Kidney (tissue), 22 donors: ENCODE measurements around the gene FMNL2. TPM values are rescaled to one million over a fixed set of nuclear protein-coding genes. Genes with fewer than 3 reads are reported as not detected.
A peak's percentile ranks its signal among the peaks of the same experiment; 100 is the strongest.

Experiments used
- DNase-seq, 5 donors: peaks; one replicate each; pipeline ENCODE4 v3.0.0-alpha.2; 2013 to 2020
- FAIRE-seq: peaks from 2 replicates; lab custom pipeline; 2012; peaks lifted over from hg19 to GRCh38; lab: Jason Lieb, UNC
- H3K27ac ChIP-seq, 2 donors: one replicate each; pipeline ENCODE4 v1.7.0; 2013; ENCODE audit warnings: low read depth in 2 of 2, low read length in 2 of 2, inconsistent platforms in 1 of 2
- H3K27me3 ChIP-seq: one replicate; pipeline ENCODE4 v1.7.1; 2013; ENCODE audit warnings: low read length, inconsistent platforms; ENCODE audit not compliant: control insufficient read depth, insufficient read depth
- H3K36me3 ChIP-seq, 3 donors: one replicate each; pipeline versions ENCODE4 v1.7.0 to v1.7.1; 2013; ENCODE audit warnings: low read length in 3 of 3, control low read depth in 1 of 3, inconsistent platforms in 1 of 3; ENCODE audit not compliant: insufficient read depth in 3 of 3, control insufficient read depth in 2 of 3
- H3K4me1 ChIP-seq, 3 donors: one replicate each; pipeline versions ENCODE4 v1.7.0 to v1.7.1; 2013; ENCODE audit warnings: low read length in 3 of 3, inconsistent platforms in 1 of 3, low read depth in 1 of 3; ENCODE audit not compliant: control insufficient read depth in 2 of 3, insufficient read depth in 2 of 3
- H3K4me3 ChIP-seq, 3 donors: one replicate each; pipeline versions ENCODE4 v1.7.0 to v1.8.1; 2013; ENCODE audit warnings: low read length in 3 of 3, control low read depth in 1 of 3, inconsistent platforms in 1 of 3
- H3K9ac ChIP-seq, 3 donors: one replicate each; pipeline versions ENCODE4 v1.7.0 to v1.7.1; 2013; ENCODE audit warnings: low read length in 3 of 3, control low read depth in 1 of 3, inconsistent platforms in 1 of 3
- H3K9me3 ChIP-seq, 3 donors: one replicate each; pipeline versions ENCODE4 v1.7.0 to v1.7.1; 2013; ENCODE audit warnings: low read length in 3 of 3, control low read depth in 1 of 3, inconsistent platforms in 1 of 3; ENCODE audit not compliant: control insufficient read depth in 2 of 3, insufficient read depth in 1 of 3
- CTCF ChIP-seq: IDR thresholded peaks from 3 replicates; pipeline ENCODE4 v1.5.1; 2012; ENCODE audit warnings: mild to moderate bottlenecking, moderate library complexity, borderline replicate concordance; ENCODE audit not compliant: insufficient read depth; ENCODE audit errors: extremely low read depth
- intact Hi-C: fragments of 100-400 bp; cut with DNase I; formaldehyde crosslinking; loops from one replicate; pipeline ENCODE4 v1.11.1; 2022
- long read RNA-seq, 10 donors: library from polyadenylated mRNA in 1 of 10; unstranded in 1 of 10; transcript quantifications; one replicate each; pipeline ENCODE4 v2.0.0 and lab custom pipeline, GENCODE V29; 2021 to 2026
- polyA plus RNA-seq: library from polyadenylated mRNA; stranded (reverse); fragments of 350-450 nt; fragmentation: Illumina TruSeq; extraction: RNeasy Lipid Tissue Mini Kit (QIAGEN cat#74804); gene quantifications from one replicate; pipeline ENCODE4 v1.2.3, GENCODE V29; 2014; ENCODE audit warnings: low read depth, low replicate concordance; ENCODE audit not compliant: insufficient read depth
- total RNA-seq: library from RNA; stranded (reverse); fragmentation: NEBNext Ultra II Directional; extraction: Animal tissue kit (Norgen Biotek cat#: 25700); gene quantifications from one replicate; pipeline ENCODE4 v1.2.1, GENCODE V29; 2021
- donor health status: control.
- donor health status: control.
- donor health status: control.
- donor health status: control.
- donor health status: control.
- donor health status: DM: yes; HTN: yes; CAD: no.
- donor health status: Normal renal cell carcinoma (clear cell type).

Gene FMNL2
- 39.1 TPM for total RNA-seq
- 10.7 TPM for polyA plus RNA-seq
- long read RNA-seq, donor 1, full-length matches to known transcripts: 2 of 2 reads
- long read RNA-seq, donor 1, partial matches to known transcripts: 0 of 2 reads
- long read RNA-seq, donor 1, other reads (novel, unspliced or antisense): 0 of 2 reads
- long read RNA-seq, donor 2, full-length matches to known transcripts: 1 of 39 reads
- long read RNA-seq, donor 2, partial matches to known transcripts: 38 of 39 reads
- long read RNA-seq, donor 2, other reads (novel, unspliced or antisense): 0 of 39 reads
- long read RNA-seq, donor 3, full-length matches to known transcripts: 1 of 102 reads
- long read RNA-seq, donor 3, partial matches to known transcripts: 101 of 102 reads
- long read RNA-seq, donor 3, other reads (novel, unspliced or antisense): 0 of 102 reads
- long read RNA-seq, donor 4, full-length matches to known transcripts: 1 of 13 reads
- long read RNA-seq, donor 4, partial matches to known transcripts: 12 of 13 reads
- long read RNA-seq, donor 4, other reads (novel, unspliced or antisense): 0 of 13 reads
- long read RNA-seq, donor 5: 0 reads
- long read RNA-seq, donor 6: 0 reads
- long read RNA-seq, donor 7, partial matches to known transcripts: 12 of 28 reads
- long read RNA-seq, donor 7, other reads (novel, unspliced or antisense): 16 of 28 reads
- long read RNA-seq, donor 8, partial matches to known transcripts: 6 of 6 reads
- long read RNA-seq, donor 8, other reads (novel, unspliced or antisense): 0 of 6 reads
- long read RNA-seq, donor 9: 0 reads
- long read RNA-seq, donor 10: 0 reads

- H3K9ac ChIP-seq: peak within 1 kb of the TSS; percentile 50 to 73 (median 56)
- FAIRE-seq: no peak
- peak within 1 kb of the TSS; percentile 81 to 88 for H3K27ac ChIP-seq
- intact Hi-C loops: no loop called here
- TF ChIP-seq CTCF: no peak
- H3K4me1 ChIP-seq: peaks cover 0 to 9% (median 8%) of the 10 kb centered on the region in 3 donors
- no peaks in the 10 kb centered on the region for H3K27me3 ChIP-seq
- peak within 1 kb of the TSS; percentile 77 to 84 (median 82) for H3K4me3 ChIP-seq
- H3K36me3 ChIP-seq: no peaks in the 10 kb centered on the region
- peak; percentile 92 to 96 (median 94) for DNase-seq
- H3K9me3 ChIP-seq: no peaks in the 10 kb centered on the region
Observed at GRCh38 chr2:152335016-152335725, at the start of gene FMNL2. TSS of gene FMNL2 (plus strand) at chr2:152335174.

- no peak overlapping the region for H3K27ac ChIP-seq
- H3K36me3 ChIP-seq: no peaks in the 10 kb centered on the region
- no peaks in the 10 kb centered on the region for H3K27me3 ChIP-seq
- no peak for FAIRE-seq
- H3K9ac ChIP-seq: no peak overlapping the region
- DNase-seq: no peak
- no peak for TF ChIP-seq CTCF
- H3K4me3 ChIP-seq: no peak overlapping the region
- H3K9me3 ChIP-seq: no peaks in the 10 kb centered on the region
- intact Hi-C loops: no loop called here
- no peaks in the 10 kb centered on the region for H3K4me1 ChIP-seq
Observed at GRCh38 chr2:152292991-152293390, 42.0 kb upstream of the FMNL2 start.

- Histone ChIP-seq H3K9ac (no peak overlapping the region), H3K4me3 (no peak overlapping the region), H3K27me3 (no peaks in the 10 kb centered on the region), H3K9me3 (no peaks in the 10 kb centered on the region), H3K27ac (no peak overlapping the region), H3K36me3 (no peaks in the 10 kb centered on the region), H3K4me1 (no peaks in the 10 kb centered on the region)
- FAIRE-seq (no peak), DNase-seq (no peak)
- intact Hi-C loops: no loop called here
- TF ChIP-seq CTCF: no peak
Observed at GRCh38 chr2:152297715-152298114, 37.3 kb upstream of the FMNL2 start.
